ENCODE results near the gene TGFBR3. TPM values are rescaled to one million over a fixed set of nuclear protein-coding genes. Genes with fewer than 3 reads are reported as not detected.

TGFBR3 gene
- total and polyA plus RNA-seq, 2 of the 8 experiments (the other 6 are each of a cell fraction or from before 2014, with no cell fraction given) = 2.0 to 6.1 TPM

DNA sequence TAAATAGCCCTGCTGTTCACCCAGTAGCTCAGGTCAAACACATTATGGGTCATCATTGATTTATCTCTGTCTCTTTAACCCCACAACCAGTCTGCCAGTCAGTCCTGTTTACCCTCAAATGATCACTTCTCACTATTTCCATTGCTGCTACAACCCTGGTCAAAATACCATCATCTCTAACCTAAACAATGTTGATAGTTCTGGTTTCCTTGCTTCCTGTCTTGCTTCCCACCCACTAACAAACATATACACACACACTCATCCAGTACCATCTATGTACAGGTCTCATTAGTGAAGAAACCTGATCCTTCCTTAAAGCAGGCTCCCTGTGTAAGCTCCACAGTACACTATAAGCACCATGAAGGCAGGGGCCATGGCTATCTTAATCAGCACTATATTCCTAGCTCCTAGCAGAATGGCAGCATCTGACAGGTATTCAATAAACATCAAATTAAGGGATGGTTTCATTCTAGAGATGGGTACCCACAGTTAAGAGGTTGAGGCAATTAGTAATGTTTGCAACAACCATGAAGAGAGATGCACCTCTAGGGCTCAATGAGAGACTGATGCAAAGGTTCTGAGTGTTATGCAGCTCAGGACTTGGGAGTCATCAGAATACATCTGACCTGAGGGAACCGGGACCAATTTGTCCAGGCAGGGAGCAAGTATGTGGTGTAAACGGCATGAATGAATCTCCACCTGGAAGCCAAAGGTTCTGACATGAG, 10.0 kb upstream of the TGFBR3 start (continued):
- TF ChIP-seq JUND (IDR thresholded peaks at IDR 0.05; ENCODE audit: low read length) = no peak
- no peak for TF ChIP-seq RNF2 (IDR thresholded peaks at IDR 0.05; ENCODE audit: borderline replicate concordance, low read depth, low read length, missing control alignments, poor library complexity, severe bottlenecking)
- no peak for TF ChIP-seq RFX5 (IDR thresholded peaks at IDR 0.05; ENCODE audit: borderline replicate concordance, low read depth, low read length)
- no peak for TF ChIP-seq PHF8 (conservative IDR thresholded peaks at IDR 0.05; ENCODE audit: low read depth, low read length)
- TF ChIP-seq GABPA (IDR thresholded peaks at IDR 0.05; ENCODE audit: borderline replicate concordance, insufficient read depth, low read length) = no peak
- TF ChIP-seq KDM1A (IDR thresholded peaks at IDR 0.05; ENCODE audit: borderline replicate concordance, low read length) = no peak
- TF ChIP-seq POU5F1 (IDR thresholded peaks at IDR 0.05; ENCODE audit: low read depth, low read length) = no peak
- no peak for TF ChIP-seq TBP (IDR thresholded peaks at IDR 0.05; ENCODE audit: low read depth, low read length)
- no peak for TF ChIP-seq HDAC6 (IDR thresholded peaks at IDR 0.05; ENCODE audit: low read depth, low read length)
- no peak for TF ChIP-seq SP1 (IDR thresholded peaks at IDR 0.05; ENCODE audit: low read depth, low read length)

Data from H1 (cell line).